ENCODE results near the gene SELENON. TPM values are rescaled to one million over a fixed set of nuclear protein-coding genes. Genes with fewer than 3 reads are reported as not detected.
A peak's percentile ranks its signal among the peaks of the same experiment; 100 is the strongest.

SELENON gene
- total RNA-seq, 1 donor from 2014 or later = 72.8 TPM

- H3K27me3 Mint-ChIP-seq (ENCODE audit: low read depth) = no peaks in the 10 kb centered on the region
- no peak for DNase-seq (ENCODE audit: low spot score in 2 of 2, unreplicated experiment in 2 of 2)
- peaks cover 2% of the 10 kb centered on the region for H3K36me3 Mint-ChIP-seq
- H3K4me1 Mint-ChIP-seq = peaks cover 34% of the 10 kb centered on the region
- TF ChIP-seq, protein P1, sequence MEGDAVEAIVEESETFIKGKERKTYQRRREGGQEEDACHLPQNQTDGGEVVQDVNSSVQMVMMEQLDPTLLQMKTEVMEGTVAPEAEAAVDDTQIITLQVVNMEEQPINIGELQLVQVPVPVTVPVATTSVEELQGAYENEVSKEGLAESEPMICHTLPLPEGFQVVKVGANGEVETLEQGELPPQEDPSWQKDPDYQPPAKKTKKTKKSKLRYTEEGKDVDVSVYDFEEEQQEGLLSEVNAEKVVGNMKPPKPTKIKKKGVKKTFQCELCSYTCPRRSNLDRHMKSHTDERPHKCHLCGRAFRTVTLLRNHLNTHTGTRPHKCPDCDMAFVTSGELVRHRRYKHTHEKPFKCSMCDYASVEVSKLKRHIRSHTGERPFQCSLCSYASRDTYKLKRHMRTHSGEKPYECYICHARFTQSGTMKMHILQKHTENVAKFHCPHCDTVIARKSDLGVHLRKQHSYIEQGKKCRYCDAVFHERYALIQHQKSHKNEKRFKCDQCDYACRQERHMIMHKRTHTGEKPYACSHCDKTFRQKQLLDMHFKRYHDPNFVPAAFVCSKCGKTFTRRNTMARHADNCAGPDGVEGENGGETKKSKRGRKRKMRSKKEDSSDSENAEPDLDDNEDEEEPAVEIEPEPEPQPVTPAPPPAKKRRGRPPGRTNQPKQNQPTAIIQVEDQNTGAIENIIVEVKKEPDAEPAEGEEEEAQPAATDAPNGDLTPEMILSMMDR (IDR thresholded peaks at IDR 0.05; ENCODE audit: unreplicated experiment) = no peak
- H3K9me3 Mint-ChIP-seq = no peaks in the 10 kb centered on the region
- peak overlapping the region; percentile 97 for H3K4me3 Mint-ChIP-seq
- H3K27ac Mint-ChIP-seq = peak overlapping the region; percentile 91
Measured at GRCh38 chr1:25820247-25821111, 20.5 kb downstream of the SELENON start.

DNA sequence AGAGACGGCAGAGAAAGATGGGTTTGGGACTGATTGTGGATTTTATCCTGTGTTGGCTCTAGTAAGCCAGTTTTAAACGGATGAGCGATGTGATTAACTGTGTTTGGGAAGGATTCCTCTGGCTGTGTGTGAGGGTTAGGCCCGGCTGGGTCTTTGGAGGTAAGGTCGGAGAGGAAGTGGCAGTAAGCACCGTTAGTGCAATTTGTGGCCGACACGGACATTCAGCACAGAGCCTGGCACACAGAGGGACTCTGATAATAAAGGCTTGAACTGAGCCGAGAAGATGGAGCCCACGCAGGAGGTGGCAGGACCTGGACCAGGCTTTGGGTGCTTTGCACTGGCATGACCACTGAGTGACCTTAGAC lies 21.1 kb downstream of the SELENON start:
- peaks cover 1% of the 10 kb centered on the region for H3K36me3 Mint-ChIP-seq
- peaks cover 34% of the 10 kb centered on the region for H3K4me1 Mint-ChIP-seq
- H3K27ac Mint-ChIP-seq = peak overlapping the region; percentile 91
- H3K9me3 Mint-ChIP-seq = no peaks in the 10 kb centered on the region
- no peak for DNase-seq (ENCODE audit: low spot score in 2 of 2, unreplicated experiment in 2 of 2)
- H3K4me3 Mint-ChIP-seq = peak overlapping the region; percentile 82
- TF ChIP-seq, protein P1 (IDR thresholded peaks at IDR 0.05; ENCODE audit: unreplicated experiment) = no peak
- no peaks in the 10 kb centered on the region for H3K27me3 Mint-ChIP-seq (ENCODE audit: low read depth)

DNA sequence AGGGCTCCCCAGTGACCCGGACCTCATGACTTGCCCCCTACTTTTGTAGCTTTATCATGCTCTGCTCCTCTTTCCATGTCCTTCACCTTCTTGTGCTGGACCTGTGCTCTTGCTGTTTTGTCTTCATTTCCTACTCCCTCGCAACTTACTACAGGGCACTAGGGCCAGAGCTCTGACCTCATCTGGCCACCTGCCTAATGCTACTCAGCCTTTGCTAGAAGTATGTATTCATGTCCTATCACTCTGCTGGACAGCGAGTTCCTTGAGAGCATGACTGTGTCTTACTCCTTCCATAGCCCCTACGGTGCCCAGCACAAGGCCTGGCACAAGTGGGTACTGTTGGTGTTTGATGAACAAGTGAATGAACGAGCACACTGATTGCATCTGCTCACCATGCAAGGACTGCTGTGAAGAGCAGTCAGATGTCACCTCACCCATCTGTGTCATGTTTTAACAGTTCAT lies 21.7 kb downstream of the SELENON start:
- Mint-ChIP-seq H3K9me3 (no peaks in the 10 kb centered on the region), H3K27ac (peak overlapping the region; percentile 19), H3K27me3 (ENCODE audit: low read depth) (no peaks in the 10 kb centered on the region), H3K4me1 (peaks cover 34% of the 10 kb centered on the region), H3K36me3 (peaks cover 3% of the 10 kb centered on the region), H3K4me3 (peak overlapping the region; percentile 82)
- DNase-seq (ENCODE audit: low spot score in 2 of 2, unreplicated experiment in 2 of 2) = no peak
- TF ChIP-seq, protein P1 (IDR thresholded peaks at IDR 0.05; ENCODE audit: unreplicated experiment) = no peak

- TF ChIP-seq, protein P1 (IDR thresholded peaks at IDR 0.05; ENCODE audit: unreplicated experiment) = no peak
- no peak for DNase-seq (ENCODE audit: low spot score in 2 of 2, unreplicated experiment in 2 of 2)
- Mint-ChIP-seq H3K4me1 (peaks cover 15% of the 10 kb centered on the region), H3K36me3 (peaks cover 25% of the 10 kb centered on the region), H3K9me3 (no peaks in the 10 kb centered on the region), H3K4me3 (no peak overlapping the region), H3K27me3 (ENCODE audit: low read depth) (no peaks in the 10 kb centered on the region), H3K27ac (no peak overlapping the region)
Measured at GRCh38 chr1:25825605-25826004, 25.6 kb downstream of the SELENON start.

DNA sequence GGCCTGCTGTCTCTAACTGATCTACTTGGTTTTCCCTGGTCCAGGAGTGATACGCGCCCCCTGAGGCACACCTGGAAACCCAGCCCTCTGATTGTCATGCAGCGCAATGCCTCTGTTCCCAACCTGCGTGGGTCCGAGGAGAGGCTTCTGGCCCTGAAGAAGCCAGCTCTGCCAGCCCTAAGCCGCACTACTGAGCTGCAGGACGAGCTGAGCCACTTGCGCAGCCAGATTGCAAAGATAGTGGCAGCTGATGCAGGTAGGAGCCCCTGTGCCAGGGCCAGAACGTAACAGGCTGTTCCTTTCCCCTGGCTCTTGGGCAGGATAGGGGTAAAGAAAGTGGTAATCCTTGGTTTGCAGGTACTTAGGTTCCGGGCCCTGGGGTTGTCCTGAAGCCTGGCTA lies 26.6 kb downstream of the SELENON start:
- H3K4me3 Mint-ChIP-seq = no peak overlapping the region
- peaks cover 31% of the 10 kb centered on the region for H3K36me3 Mint-ChIP-seq
- TF ChIP-seq, protein P1 (IDR thresholded peaks at IDR 0.05; ENCODE audit: unreplicated experiment) = no peak
- H3K27me3 Mint-ChIP-seq (ENCODE audit: low read depth) = no peaks in the 10 kb centered on the region
- no peak overlapping the region for H3K27ac Mint-ChIP-seq
- peaks cover 6% of the 10 kb centered on the region for H3K4me1 Mint-ChIP-seq
- no peak for DNase-seq (ENCODE audit: low spot score in 2 of 2, unreplicated experiment in 2 of 2)
- H3K9me3 Mint-ChIP-seq = no peaks in the 10 kb centered on the region

Data from mesothelial cell of epicardium (in vitro differentiated cells).